ENCODE data around the gene ST3GAL4.
"Not testable (repeated sequence)": the region's sequence is repeated elsewhere in the genome, so short reads cannot be mapped to it uniquely, and the experiment has no call there.

ST3GAL4 gene

GRCh38 chr11:126355324-126355925 lies at the start of gene ST3GAL4:
Gene ST3GAL4, plus strand, starts transcription at chr11:126355686. Its CDS starts 50,470 bp downstream, at chr11:126406156.
- peak within 1 kb of the TSS; percentile 99 for H3K4me3 ChIP-seq (ENCODE audit: low read depth, low read length)
- peaks cover 6% of the 10 kb centered on the region; the same call in 1 of the 2 replicates for H3K36me3 ChIP-seq (ENCODE audit: control insufficient read depth, insufficient read depth, low read length)
- no peaks in the 10 kb centered on the region for H3K27me3 ChIP-seq (ENCODE audit: control insufficient read depth, insufficient read depth, low read length)
- H3K9me3 ChIP-seq (ENCODE audit: control insufficient read depth, insufficient read depth, low read length): no peaks in the 10 kb centered on the region
- peak within 1 kb of the TSS; percentile 95 for H3K9ac ChIP-seq (ENCODE audit: low read depth, low read length)
- peaks cover 21% of the 10 kb centered on the region for H3K4me1 ChIP-seq (ENCODE audit: control insufficient read depth, insufficient read depth, low read length)
- H3K27ac ChIP-seq (ENCODE audit: low read depth, low read length): peak within 1 kb of the TSS; percentile 72

GRCh38 chr11:126305699-126306098 lies 49.8 kb upstream of the ST3GAL4 start:
- Histone ChIP-seq H3K9ac (ENCODE audit: low read depth, low read length) (no peak overlapping the region), H3K4me1 (ENCODE audit: control insufficient read depth, insufficient read depth, low read length) (peaks cover 9% of the 10 kb centered on the region; the same call in 1 of the 2 replicates), H3K4me3 (ENCODE audit: low read depth, low read length) (no peak overlapping the region), H3K27ac (ENCODE audit: low read depth, low read length) (no peak overlapping the region), H3K27me3 (ENCODE audit: control insufficient read depth, insufficient read depth, low read length) (no peaks in the 10 kb centered on the region), H3K36me3 (ENCODE audit: control insufficient read depth, insufficient read depth, low read length) (peaks cover 21% of the 10 kb centered on the region), H3K9me3 (ENCODE audit: control insufficient read depth, insufficient read depth, low read length) (no peaks in the 10 kb centered on the region)

GRCh38 chr11:126307706-126308105 lies 47.8 kb upstream of the ST3GAL4 start:
- Histone ChIP-seq H3K36me3 (ENCODE audit: control insufficient read depth, insufficient read depth, low read length) (peaks cover 35% of the 10 kb centered on the region), H3K9me3 (ENCODE audit: control insufficient read depth, insufficient read depth, low read length) (no peaks in the 10 kb centered on the region), H3K4me1 (ENCODE audit: control insufficient read depth, insufficient read depth, low read length) (peaks cover 9% of the 10 kb centered on the region; the same call in 1 of the 2 replicates), H3K4me3 (ENCODE audit: low read depth, low read length) (no peak overlapping the region), H3K27me3 (ENCODE audit: control insufficient read depth, insufficient read depth, low read length) (no peaks in the 10 kb centered on the region), H3K9ac (ENCODE audit: low read depth, low read length) (no peak overlapping the region), H3K27ac (ENCODE audit: low read depth, low read length) (no peak overlapping the region)

GRCh38 chr11:126308271-126308671 lies 47.2 kb upstream of the ST3GAL4 start:
- no peak overlapping the region for H3K9ac ChIP-seq (ENCODE audit: low read depth, low read length)
- no peak overlapping the region for H3K4me3 ChIP-seq (ENCODE audit: low read depth, low read length)
- H3K4me1 ChIP-seq (ENCODE audit: control insufficient read depth, insufficient read depth, low read length): peaks cover 7% of the 10 kb centered on the region; the same call in 1 of the 2 replicates

GRCh38 chr11:126308771-126309170 lies 46.7 kb upstream of the ST3GAL4 start:
- H3K27me3 ChIP-seq (ENCODE audit: control insufficient read depth, insufficient read depth, low read length); H3K9me3 ChIP-seq (ENCODE audit: control insufficient read depth, insufficient read depth, low read length); H3K27ac ChIP-seq (ENCODE audit: low read depth, low read length); H3K9ac ChIP-seq (ENCODE audit: low read depth, low read length); H3K4me1 ChIP-seq (ENCODE audit: control insufficient read depth, insufficient read depth, low read length); H3K4me3 ChIP-seq (ENCODE audit: low read depth, low read length): not testable (repeated sequence)
- peaks cover 43% of the 10 kb centered on the region for H3K36me3 ChIP-seq (ENCODE audit: control insufficient read depth, insufficient read depth, low read length)

More at GRCh38 chr11:126308271-126308671, 47.2 kb upstream of the ST3GAL4 start:
- Histone ChIP-seq H3K27me3 (ENCODE audit: control insufficient read depth, insufficient read depth, low read length) (no peaks in the 10 kb centered on the region), H3K27ac (ENCODE audit: low read depth, low read length) (no peak overlapping the region), H3K36me3 (ENCODE audit: control insufficient read depth, insufficient read depth, low read length) (peaks cover 38% of the 10 kb centered on the region), H3K9me3 (ENCODE audit: control insufficient read depth, insufficient read depth, low read length) (no peaks in the 10 kb centered on the region)

GRCh38 chr11:126310200-126310991 lies 45.1 kb upstream of the ST3GAL4 start:
- no peak overlapping the region for H3K9ac ChIP-seq (ENCODE audit: low read depth, low read length)
- no peaks in the 10 kb centered on the region for H3K4me1 ChIP-seq (ENCODE audit: control insufficient read depth, insufficient read depth, low read length)
- peaks cover 52% of the 10 kb centered on the region for H3K36me3 ChIP-seq (ENCODE audit: control insufficient read depth, insufficient read depth, low read length)
- no peak overlapping the region for H3K4me3 ChIP-seq (ENCODE audit: low read depth, low read length)
- H3K27me3 ChIP-seq (ENCODE audit: control insufficient read depth, insufficient read depth, low read length): no peaks in the 10 kb centered on the region
- H3K9me3 ChIP-seq (ENCODE audit: control insufficient read depth, insufficient read depth, low read length): no peaks in the 10 kb centered on the region
- no peak overlapping the region for H3K27ac ChIP-seq (ENCODE audit: low read depth, low read length)

GRCh38 chr11:126310992-126311310 lies 44.5 kb upstream of the ST3GAL4 start:
- Histone ChIP-seq H3K36me3 (ENCODE audit: control insufficient read depth, insufficient read depth, low read length) (peaks cover 52% of the 10 kb centered on the region), H3K9me3 (ENCODE audit: control insufficient read depth, insufficient read depth, low read length) (no peaks in the 10 kb centered on the region), H3K27me3 (ENCODE audit: control insufficient read depth, insufficient read depth, low read length) (no peaks in the 10 kb centered on the region), H3K9ac (ENCODE audit: low read depth, low read length) (no peak overlapping the region), H3K27ac (ENCODE audit: low read depth, low read length) (no peak overlapping the region), H3K4me3 (ENCODE audit: low read depth, low read length) (no peak overlapping the region), H3K4me1 (ENCODE audit: control insufficient read depth, insufficient read depth, low read length) (no peaks in the 10 kb centered on the region)

- Histone ChIP-seq H3K4me1 (ENCODE audit: control insufficient read depth, insufficient read depth, low read length) (no peaks in the 10 kb centered on the region), H3K27ac (ENCODE audit: low read depth, low read length) (no peak overlapping the region), H3K36me3 (ENCODE audit: control insufficient read depth, insufficient read depth, low read length) (peaks cover 52% of the 10 kb centered on the region), H3K27me3 (ENCODE audit: control insufficient read depth, insufficient read depth, low read length) (no peaks in the 10 kb centered on the region), H3K4me3 (ENCODE audit: low read depth, low read length) (no peak overlapping the region), H3K9me3 (ENCODE audit: control insufficient read depth, insufficient read depth, low read length) (no peaks in the 10 kb centered on the region), H3K9ac (ENCODE audit: low read depth, low read length) (no peak overlapping the region)
Observed at GRCh38 chr11:126311401-126312291, 43.8 kb upstream of the ST3GAL4 start.

- H3K27ac ChIP-seq (ENCODE audit: low read depth, low read length): no peak overlapping the region
- no peaks in the 10 kb centered on the region for H3K27me3 ChIP-seq (ENCODE audit: control insufficient read depth, insufficient read depth, low read length)
- no peaks in the 10 kb centered on the region for H3K4me1 ChIP-seq (ENCODE audit: control insufficient read depth, insufficient read depth, low read length)
- H3K9ac ChIP-seq (ENCODE audit: low read depth, low read length): no peak overlapping the region
- peaks cover 51% of the 10 kb centered on the region for H3K36me3 ChIP-seq (ENCODE audit: control insufficient read depth, insufficient read depth, low read length)
- H3K4me3 ChIP-seq (ENCODE audit: low read depth, low read length): no peak overlapping the region
- no peaks in the 10 kb centered on the region for H3K9me3 ChIP-seq (ENCODE audit: control insufficient read depth, insufficient read depth, low read length)
Observed at GRCh38 chr11:126312961-126313360, 42.5 kb upstream of the ST3GAL4 start.

GRCh38 chr11:126313826-126314225 lies 41.7 kb upstream of the ST3GAL4 start:
- H3K27ac ChIP-seq (ENCODE audit: low read depth, low read length): no peak overlapping the region
- H3K36me3 ChIP-seq (ENCODE audit: control insufficient read depth, insufficient read depth, low read length): peaks cover 46% of the 10 kb centered on the region
- H3K4me1 ChIP-seq (ENCODE audit: control insufficient read depth, insufficient read depth, low read length): no peaks in the 10 kb centered on the region
- H3K9me3 ChIP-seq (ENCODE audit: control insufficient read depth, insufficient read depth, low read length): no peaks in the 10 kb centered on the region
- no peak overlapping the region for H3K4me3 ChIP-seq (ENCODE audit: low read depth, low read length)
- no peaks in the 10 kb centered on the region for H3K27me3 ChIP-seq (ENCODE audit: control insufficient read depth, insufficient read depth, low read length)
- H3K9ac ChIP-seq (ENCODE audit: low read depth, low read length): no peak overlapping the region

- H3K9ac ChIP-seq (ENCODE audit: low read depth, low read length): no peak overlapping the region
- no peaks in the 10 kb centered on the region for H3K9me3 ChIP-seq (ENCODE audit: control insufficient read depth, insufficient read depth, low read length)
- no peaks in the 10 kb centered on the region for H3K27me3 ChIP-seq (ENCODE audit: control insufficient read depth, insufficient read depth, low read length)
- H3K36me3 ChIP-seq (ENCODE audit: control insufficient read depth, insufficient read depth, low read length): peaks cover 20% of the 10 kb centered on the region; the same call in 1 of the 2 replicates
- no peak overlapping the region for H3K27ac ChIP-seq (ENCODE audit: low read depth, low read length)
- no peaks in the 10 kb centered on the region for H3K4me1 ChIP-seq (ENCODE audit: control insufficient read depth, insufficient read depth, low read length)
- no peak overlapping the region for H3K4me3 ChIP-seq (ENCODE audit: low read depth, low read length)
Observed at GRCh38 chr11:126317432-126317755, 38.1 kb upstream of the ST3GAL4 start.

All from HUES48 (cell line).